GM12878 (cell line): ENCODE results near the gene COL18A1. TPM values are rescaled to one million over a fixed set of nuclear protein-coding genes. Genes with fewer than 3 reads are reported as not detected.

Source experiments
- ATAC-seq: fragments of 200-7000 bp; cut with Tn5 transposase; 3 replicates; pipeline ENCODE4 v1.9.1; 2020; ENCODE audit warnings: mild to moderate bottlenecking, moderate library complexity
- BruUV-seq: library from RNA; stranded (reverse); fragments of 400-500 nt; replicated peaks from 2 replicates; lab custom pipeline; 2021; lab: Mats Ljungman, UMichigan
- CTCF ChIA-PET: fragments of 300-600 bp; sonication (Branson Sonifier 250); formaldehyde crosslinking; extraction: SDS; loops from one replicate; lab custom pipeline; 2021; ENCODE audit warnings: inconsistent platforms; lab: Yijun Ruan, JAX
- POLR2A ChIA-PET: fragments of 350-600 bp; formaldehyde crosslinking; extraction: SDS; loops from one replicate; lab custom pipeline; 2021; ENCODE audit warnings: inconsistent platforms; lab: Charles Lee
- RAD21 ChIA-PET: fragments of 300-600 bp; sonication (Branson Sonifier 250); formaldehyde crosslinking; loops from one replicate; lab custom pipeline; 2023; ENCODE audit warnings: antibody characterized with exemption; ENCODE audit not compliant: unreplicated experiment; lab: Charles Lee
- SMC1A ChIA-PET: fragments of 300-600 bp; sonication (Branson Sonifier 250); formaldehyde crosslinking; loops from one replicate; lab custom pipeline; 2023; ENCODE audit not compliant: unreplicated experiment, uncharacterized antibody; lab: Charles Lee
- DNase-seq: peaks from one replicate; pipeline ENCODE4 v3.0.0-alpha.2; 2011; ENCODE audit warnings: low read depth, low spot score
- FAIRE-seq: peaks from 3 replicates; lab custom pipeline; 2011; peaks lifted over from hg19 to GRCh38; lab: Jason Lieb, UNC
- H2AFZ ChIP-seq: 2 replicates; pipeline ENCODE4 v1.6.0; 2011; ENCODE audit warnings: low read depth, low read length, control low read depth; ENCODE audit not compliant: control insufficient read depth
- H3K27ac ChIP-seq: 2 replicates; pipeline ENCODE4 v1.5.1; 2011; ENCODE audit warnings: control low read depth; ENCODE audit not compliant: control insufficient read depth, insufficient read depth
- H3K27me3 ChIP-seq, 2 experiments: replicated peaks in 1 of 2; 2 replicates each; pipeline versions ENCODE4 v1.6.0 to v1.6.1; 2011; ENCODE audit warnings: low read length in 1 of 2; ENCODE audit not compliant: control insufficient read depth in 2 of 2, insufficient read depth in 2 of 2
- H3K36me3 ChIP-seq, 2 experiments: 2 replicates each; pipeline ENCODE4 v1.5.1; 2011; ENCODE audit warnings: low read length in 1 of 2; ENCODE audit not compliant: control insufficient read depth in 2 of 2, insufficient read depth in 2 of 2
- H3K4me1 ChIP-seq: 2 replicates; pipeline ENCODE4 v1.6.1; 2011; ENCODE audit warnings: mild to moderate bottlenecking, low read length, moderate library complexity, mixed read lengths; ENCODE audit not compliant: control insufficient read depth, insufficient read depth
- H3K4me2 ChIP-seq: 2 replicates; pipeline ENCODE4 v1.6.0; 2011; ENCODE audit warnings: control low read depth; ENCODE audit not compliant: control insufficient read depth, insufficient read depth
- H3K4me3 ChIP-seq: fragments of 200-600 bp; sonication (generic); 2 replicates; pipeline ENCODE4 v1.5.1; 2016
- H3K79me2 ChIP-seq: 2 replicates; pipeline ENCODE4 v1.6.0; 2011; ENCODE audit warnings: low read length; ENCODE audit not compliant: control insufficient read depth, insufficient read depth
- H3K9ac ChIP-seq: 2 replicates; pipeline ENCODE4 v1.8.0; 2011; ENCODE audit warnings: low read length, control low read depth, mixed read lengths; ENCODE audit not compliant: control insufficient read depth, insufficient read depth
- H3K9me3 ChIP-seq: replicated peaks from 3 replicates; pipeline ENCODE4 v1.5.1; 2011; ENCODE audit warnings: mild to moderate bottlenecking, low read length; ENCODE audit not compliant: control insufficient read depth, insufficient read depth
- H4K20me1 ChIP-seq: 2 replicates; pipeline ENCODE4 v1.6.0; 2011; ENCODE audit not compliant: control insufficient read depth, insufficient read depth
- NFYA ChIP-seq: IDR thresholded peaks from 2 replicates; pipeline ENCODE4 v1.6.1; 2011; ENCODE audit warnings: low read depth, mild to moderate bottlenecking, low read length, improper control_type of control experiment, borderline replicate concordance
- SUZ12 ChIP-seq: fragments of 200-600 bp; sonication (generic); IDR thresholded peaks from one replicate; pipeline ENCODE4 v1.6.1; 2018; ENCODE audit warnings: antibody characterized with exemption, mild to moderate bottlenecking; ENCODE audit not compliant: unreplicated experiment
- WGBS: methylation state at CpG from one replicate; pipeline ENCODE4 v1.1.6; 2016; ENCODE audit warnings: low lambda C conversion rate; ENCODE audit not compliant: insufficient replicate concordance, insufficient coverage; ENCODE audit errors: missing lambda C conversion rate; 5-methylcytosine and 5-hydroxymethylcytosine counted together
- in situ Hi-C: fragments of 300-500 bp; cut with MboI; formaldehyde crosslinking; loops from 9 replicates; pipeline ENCODE4 v1.14.3; 2018; ENCODE audit warnings: mixed read lengths
- intact Hi-C: fragments of 100-400 bp; cut with micrococcal nuclease; formaldehyde crosslinking; loops from one replicate; pipeline ENCODE4 v1.14.2; 2022; ENCODE audit not compliant: unreplicated experiment
- polyA plus RNA-seq, 11 experiments: library from polyadenylated mRNA; depleted of rRNA in 4 of 11; unstranded in 6 of 11; stranded (reverse) in 5 of 11; fragments of >200 nt; fragmentation: Nextera tagmentation in 4 of 11; fragmentation: Illumina TruSeq in 1 of 11; extraction: Ambion mirVana in 4 of 11; extraction: Trizol in 1 of 11; gene quantifications; 1 replicate in 1 of 11; 2 replicates in 10 of 11; pipeline versions ENCODE4 v1.2.1 to v1.2.3, GENCODE V29; 2011 to 2016; ENCODE audit warnings: inconsistent platforms in 2 of 11, missing spikeins in 2 of 11, low read depth in 1 of 11
- total RNA-seq, 4 experiments: library from RNA; depleted of rRNA in 3 of 4; stranded (reverse); fragments of >200 nt in 3 of 4; fragmentation: Illumina TruSeq in 1 of 4; extraction: Trizol in 1 of 4; gene quantifications; 2 replicates each; pipeline versions ENCODE4 v1.2.1 to v1.2.3, GENCODE V29; 2013 to 2021
- TF ChIP-seq, protein P1 (sequence below), 3 experiments: IDR thresholded peaks in 2 of 3; conservative IDR thresholded peaks in 1 of 3; 2 replicates each; pipeline ENCODE4 v1.5.1; 2011; ENCODE audit warnings: low read depth in 3 of 3, low read length in 3 of 3, mild to moderate bottlenecking in 3 of 3, control low read depth in 2 of 3, moderate library complexity in 2 of 3, inconsistent platforms in 1 of 3, mixed read lengths in 1 of 3; ENCODE audit not compliant: control insufficient read depth in 2 of 3, insufficient read depth in 1 of 3; ENCODE audit errors: extremely low read depth in 1 of 3
- TF ChIP-seq, protein P2 (sequence below): fragments of 450-650 bp; IDR thresholded peaks from 2 replicates; pipeline ENCODE4 v1.6.1; 2018; ENCODE audit warnings: mild to moderate bottlenecking, low read depth, moderate library complexity; ENCODE audit not compliant: partially characterized antibody
- TF ChIP-seq, protein P3 (sequence below): fragments of 450-650 bp; IDR thresholded peaks from 2 replicates; pipeline ENCODE4 v1.6.1; 2017; ENCODE audit warnings: mild to moderate bottlenecking

COL18A1 gene
- total and polyA plus RNA-seq, 10 of the 15 experiments (the other 5 are each of a cell fraction or from before 2014, with no cell fraction given): under 0.01 to 0.49 (median 0.09) TPM; not detected in 3

DNA sequence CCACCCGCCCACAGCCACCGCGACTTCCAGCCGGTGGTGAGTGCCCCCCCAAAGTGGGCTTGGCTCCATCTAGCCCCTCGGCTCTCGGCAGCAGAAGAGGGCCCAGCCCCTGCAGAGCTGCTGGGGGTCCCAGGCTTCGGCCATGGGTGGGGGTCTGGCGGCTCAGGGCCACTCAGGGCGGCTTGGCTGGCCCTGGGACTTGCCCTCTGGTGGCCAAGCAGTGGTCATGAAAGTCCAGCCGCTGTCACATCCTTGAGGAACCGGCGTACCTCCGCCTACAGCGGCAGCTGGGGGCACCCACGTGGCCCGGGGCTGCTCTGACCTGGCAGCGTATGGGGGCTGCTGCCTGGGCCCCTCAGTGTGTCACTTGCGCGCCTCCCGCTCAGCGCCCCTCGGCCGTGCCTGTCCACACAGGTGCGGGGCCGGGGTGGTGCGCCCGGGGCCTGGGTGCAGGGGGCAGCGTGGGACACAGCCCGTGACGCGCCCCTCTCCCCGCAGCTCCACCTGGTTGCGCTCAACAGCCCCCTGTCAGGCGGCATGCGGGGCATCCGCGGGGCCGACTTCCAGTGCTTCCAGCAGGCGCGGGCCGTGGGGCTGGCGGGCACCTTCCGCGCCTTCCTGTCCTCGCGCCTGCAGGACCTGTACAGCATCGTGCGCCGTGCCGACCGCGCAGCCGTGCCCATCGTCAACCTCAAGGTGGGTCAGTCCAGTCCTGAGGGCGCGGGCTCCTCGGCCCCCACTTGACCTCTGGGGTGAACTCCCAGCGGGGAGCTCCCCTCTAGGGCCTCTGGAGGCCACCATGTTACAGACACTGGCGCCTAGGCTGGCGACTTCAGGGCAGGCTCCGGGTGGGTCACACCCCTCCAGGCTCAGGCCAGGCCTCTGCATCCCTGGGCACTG is 104.9 kb downstream of the COL18A1 start:
- intact Hi-C loops (no loop called here), in situ Hi-C loops (no loop called here)
- FAIRE-seq (no peak), ATAC-seq (no peak), DNase-seq (no peak)
- H3K27me3 ChIP-seq: no peaks in the 10 kb centered on the region
- H3K4me1 ChIP-seq: no peaks in the 10 kb centered on the region
- no peaks in the 10 kb centered on the region for H3K79me2 ChIP-seq
- no peaks in the 10 kb centered on the region for H3K9me3 ChIP-seq
- H4K20me1 ChIP-seq: no peaks in the 10 kb centered on the region
- SMC1A ChIA-PET: no interaction called here
- H3K36me3 ChIP-seq: peaks cover 0 to 7% of the 10 kb centered on the region in 2 experiments; a peak in 2 of 4 replicates
- H2AFZ ChIP-seq: no peak overlapping the region
- no peak overlapping the region for H3K4me2 ChIP-seq
- CTCF ChIA-PET: no interaction called here
- no TSS peak for BruUV-seq
- TF ChIP-seq, protein P1, sequence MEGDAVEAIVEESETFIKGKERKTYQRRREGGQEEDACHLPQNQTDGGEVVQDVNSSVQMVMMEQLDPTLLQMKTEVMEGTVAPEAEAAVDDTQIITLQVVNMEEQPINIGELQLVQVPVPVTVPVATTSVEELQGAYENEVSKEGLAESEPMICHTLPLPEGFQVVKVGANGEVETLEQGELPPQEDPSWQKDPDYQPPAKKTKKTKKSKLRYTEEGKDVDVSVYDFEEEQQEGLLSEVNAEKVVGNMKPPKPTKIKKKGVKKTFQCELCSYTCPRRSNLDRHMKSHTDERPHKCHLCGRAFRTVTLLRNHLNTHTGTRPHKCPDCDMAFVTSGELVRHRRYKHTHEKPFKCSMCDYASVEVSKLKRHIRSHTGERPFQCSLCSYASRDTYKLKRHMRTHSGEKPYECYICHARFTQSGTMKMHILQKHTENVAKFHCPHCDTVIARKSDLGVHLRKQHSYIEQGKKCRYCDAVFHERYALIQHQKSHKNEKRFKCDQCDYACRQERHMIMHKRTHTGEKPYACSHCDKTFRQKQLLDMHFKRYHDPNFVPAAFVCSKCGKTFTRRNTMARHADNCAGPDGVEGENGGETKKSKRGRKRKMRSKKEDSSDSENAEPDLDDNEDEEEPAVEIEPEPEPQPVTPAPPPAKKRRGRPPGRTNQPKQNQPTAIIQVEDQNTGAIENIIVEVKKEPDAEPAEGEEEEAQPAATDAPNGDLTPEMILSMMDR (IDR thresholded peaks at IDR 0.05 in 2 of 3, conservative IDR thresholded peaks at IDR 0.05 in 1 of 3; ENCODE audit: control insufficient read depth in 2 of 3, extremely low read depth in 1 of 3, insufficient read depth in 1 of 3, low read depth in 3 of 3, low read length in 3 of 3): no peak
- TF ChIP-seq SUZ12 (no peak), NFYA (no peak)
- TF ChIP-seq, protein P2, sequence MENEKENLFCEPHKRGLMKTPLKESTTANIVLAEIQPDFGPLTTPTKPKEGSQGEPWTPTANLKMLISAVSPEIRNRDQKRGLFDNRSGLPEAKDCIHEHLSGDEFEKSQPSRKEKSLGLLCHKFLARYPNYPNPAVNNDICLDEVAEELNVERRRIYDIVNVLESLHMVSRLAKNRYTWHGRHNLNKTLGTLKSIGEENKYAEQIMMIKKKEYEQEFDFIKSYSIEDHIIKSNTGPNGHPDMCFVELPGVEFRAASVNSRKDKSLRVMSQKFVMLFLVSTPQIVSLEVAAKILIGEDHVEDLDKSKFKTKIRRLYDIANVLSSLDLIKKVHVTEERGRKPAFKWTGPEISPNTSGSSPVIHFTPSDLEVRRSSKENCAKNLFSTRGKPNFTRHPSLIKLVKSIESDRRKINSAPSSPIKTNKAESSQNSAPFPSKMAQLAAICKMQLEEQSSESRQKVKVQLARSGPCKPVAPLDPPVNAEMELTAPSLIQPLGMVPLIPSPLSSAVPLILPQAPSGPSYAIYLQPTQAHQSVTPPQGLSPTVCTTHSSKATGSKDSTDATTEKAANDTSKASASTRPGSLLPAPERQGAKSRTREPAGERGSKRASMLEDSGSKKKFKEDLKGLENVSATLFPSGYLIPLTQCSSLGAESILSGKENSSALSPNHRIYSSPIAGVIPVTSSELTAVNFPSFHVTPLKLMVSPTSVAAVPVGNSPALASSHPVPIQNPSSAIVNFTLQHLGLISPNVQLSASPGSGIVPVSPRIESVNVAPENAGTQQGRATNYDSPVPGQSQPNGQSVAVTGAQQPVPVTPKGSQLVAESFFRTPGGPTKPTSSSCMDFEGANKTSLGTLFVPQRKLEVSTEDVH: no peak
- TF ChIP-seq, protein P3, sequence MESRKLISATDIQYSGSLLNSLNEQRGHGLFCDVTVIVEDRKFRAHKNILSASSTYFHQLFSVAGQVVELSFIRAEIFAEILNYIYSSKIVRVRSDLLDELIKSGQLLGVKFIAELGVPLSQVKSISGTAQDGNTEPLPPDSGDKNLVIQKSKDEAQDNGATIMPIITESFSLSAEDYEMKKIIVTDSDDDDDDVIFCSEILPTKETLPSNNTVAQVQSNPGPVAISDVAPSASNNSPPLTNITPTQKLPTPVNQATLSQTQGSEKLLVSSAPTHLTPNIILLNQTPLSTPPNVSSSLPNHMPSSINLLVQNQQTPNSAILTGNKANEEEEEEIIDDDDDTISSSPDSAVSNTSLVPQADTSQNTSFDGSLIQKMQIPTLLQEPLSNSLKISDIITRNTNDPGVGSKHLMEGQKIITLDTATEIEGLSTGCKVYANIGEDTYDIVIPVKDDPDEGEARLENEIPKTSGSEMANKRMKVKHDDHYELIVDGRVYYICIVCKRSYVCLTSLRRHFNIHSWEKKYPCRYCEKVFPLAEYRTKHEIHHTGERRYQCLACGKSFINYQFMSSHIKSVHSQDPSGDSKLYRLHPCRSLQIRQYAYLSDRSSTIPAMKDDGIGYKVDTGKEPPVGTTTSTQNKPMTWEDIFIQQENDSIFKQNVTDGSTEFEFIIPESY: no peak
- H3K4me3 ChIP-seq: no peak overlapping the region
- no peak overlapping the region for H3K9ac ChIP-seq
- no peak overlapping the region for H3K27ac ChIP-seq
- POLR2A ChIA-PET: no interaction called here
- 87% methylated on average over 56 of the region's 61 CpGs for WGBS
- RAD21 ChIA-PET: no interaction called here
